T-helper 2 cell treated with Interferon-gamma antibody and Interleukin-4, amounts not matched to agents 5 μg/mL and 100 μg/mL, for 36 hours (primary cell): ENCODE results near the gene DOK6.
"Not testable (repeated sequence)": the region's sequence is repeated elsewhere in the genome, so short reads cannot be mapped to it uniquely, and the experiment has no call there.

Experiments used
- DNase-seq: peaks from one replicate; pipeline ENCODE4 v3.0.0; 2021; ENCODE audit warnings: low spot score
- H3K27ac Mint-ChIP-seq: one replicate; pipeline ENCODE4 v1.8.0; 2021; ENCODE audit warnings: mild to moderate bottlenecking, mixed read lengths
- H3K27me3 Mint-ChIP-seq: one replicate; pipeline ENCODE4 v1.8.0; 2021; ENCODE audit warnings: low read depth, mixed read lengths
- H3K36me3 Mint-ChIP-seq: one replicate; pipeline ENCODE4 v1.8.0; 2021; ENCODE audit warnings: low read depth, mixed read lengths
- H3K4me1 Mint-ChIP-seq: one replicate; pipeline ENCODE4 v1.8.0; 2021; ENCODE audit warnings: low read depth, mixed read lengths
- H3K4me3 Mint-ChIP-seq: one replicate; pipeline ENCODE4 v1.8.0; 2022; ENCODE audit warnings: mild to moderate bottlenecking, moderate library complexity, mixed read lengths
- H3K9me3 Mint-ChIP-seq: one replicate; pipeline ENCODE4 v1.8.0; 2021; ENCODE audit warnings: mixed read lengths

Gene DOK6

GRCh38 chr18:69786427-69786826, 385.7 kb downstream of the DOK6 start:
- Mint-ChIP-seq H3K27ac (no peak overlapping the region), H3K4me1 (no peaks in the 10 kb centered on the region), H3K36me3 (no peaks in the 10 kb centered on the region), H3K4me3 (no peak overlapping the region), H3K9me3 (no peaks in the 10 kb centered on the region), H3K27me3 (no peaks in the 10 kb centered on the region)
- no peak for DNase-seq

GRCh38 chr18:69787825-69788547, 387.3 kb downstream of the DOK6 start:
- H3K27me3 Mint-ChIP-seq: no peaks in the 10 kb centered on the region
- no peak for DNase-seq
- no peak overlapping the region for H3K27ac Mint-ChIP-seq
- H3K9me3 Mint-ChIP-seq: no peaks in the 10 kb centered on the region
- no peak overlapping the region for H3K4me3 Mint-ChIP-seq
- H3K4me1 Mint-ChIP-seq: no peaks in the 10 kb centered on the region
- no peaks in the 10 kb centered on the region for H3K36me3 Mint-ChIP-seq

- Mint-ChIP-seq H3K27me3 (no peaks in the 10 kb centered on the region), H3K9me3 (no peaks in the 10 kb centered on the region), H3K36me3 (no peaks in the 10 kb centered on the region), H3K4me3 (no peak overlapping the region), H3K27ac (no peak overlapping the region), H3K4me1 (no peaks in the 10 kb centered on the region)
- no peak for DNase-seq
Observed at GRCh38 chr18:69789794-69790193, 389.1 kb downstream of the DOK6 start.

GRCh38 chr18:69790649-69791048, 390.0 kb downstream of the DOK6 start:
- no peak for DNase-seq
- Mint-ChIP-seq H3K27ac (no peak overlapping the region), H3K36me3 (no peaks in the 10 kb centered on the region)

GRCh38 chr18:69795791-69796190, 395.1 kb downstream of the DOK6 start:
- H3K27me3 Mint-ChIP-seq: no peaks in the 10 kb centered on the region
- no peak overlapping the region for H3K27ac Mint-ChIP-seq
- H3K9me3 Mint-ChIP-seq: no peaks in the 10 kb centered on the region
- H3K4me3 Mint-ChIP-seq: no peak overlapping the region
- H3K36me3 Mint-ChIP-seq: no peaks in the 10 kb centered on the region
- no peak for DNase-seq
- H3K4me1 Mint-ChIP-seq: no peaks in the 10 kb centered on the region

More at GRCh38 chr18:69790649-69791048, 390.0 kb downstream of the DOK6 start:
- no peaks in the 10 kb centered on the region for H3K4me1 Mint-ChIP-seq
- no peaks in the 10 kb centered on the region for H3K9me3 Mint-ChIP-seq
- H3K4me3 Mint-ChIP-seq: no peak overlapping the region
- no peaks in the 10 kb centered on the region for H3K27me3 Mint-ChIP-seq

- H3K4me1 Mint-ChIP-seq: no peaks in the 10 kb centered on the region
- H3K27me3 Mint-ChIP-seq: no peaks in the 10 kb centered on the region
- H3K9me3 Mint-ChIP-seq: no peaks in the 10 kb centered on the region
- no peak for DNase-seq
- no peak overlapping the region for H3K27ac Mint-ChIP-seq
- H3K36me3 Mint-ChIP-seq: no peaks in the 10 kb centered on the region
- H3K4me3 Mint-ChIP-seq: no peak overlapping the region
Observed at GRCh38 chr18:69804776-69805501, 404.3 kb downstream of the DOK6 start.

GRCh38 chr18:69808399-69808798, 407.7 kb downstream of the DOK6 start:
- Mint-ChIP-seq H3K27ac (no peak overlapping the region), H3K36me3 (no peaks in the 10 kb centered on the region), H3K27me3 (no peaks in the 10 kb centered on the region), H3K4me1 (no peaks in the 10 kb centered on the region), H3K4me3 (no peak overlapping the region), H3K9me3 (no peaks in the 10 kb centered on the region)
- no peak for DNase-seq

GRCh38 chr18:69813559-69813958, 412.9 kb downstream of the DOK6 start:
- no peak for DNase-seq
- Mint-ChIP-seq H3K9me3 (no peaks in the 10 kb centered on the region), H3K27me3 (no peaks in the 10 kb centered on the region), H3K36me3 (no peaks in the 10 kb centered on the region), H3K4me1 (no peaks in the 10 kb centered on the region), H3K27ac (no peak overlapping the region), H3K4me3 (no peak overlapping the region)

GRCh38 chr18:69814861-69815385, 414.2 kb downstream of the DOK6 start:
- no peaks in the 10 kb centered on the region for H3K27me3 Mint-ChIP-seq
- no peak overlapping the region for H3K27ac Mint-ChIP-seq
- DNase-seq: no peak
- no peaks in the 10 kb centered on the region for H3K36me3 Mint-ChIP-seq
- H3K9me3 Mint-ChIP-seq: no peaks in the 10 kb centered on the region
- H3K4me1 Mint-ChIP-seq: no peaks in the 10 kb centered on the region
- H3K4me3 Mint-ChIP-seq: no peak overlapping the region

GRCh38 chr18:69817335-69817940, 416.8 kb downstream of the DOK6 start:
- Mint-ChIP-seq H3K4me3 (no peak overlapping the region), H3K9me3 (peaks cover 7% of the 10 kb centered on the region)

GRCh38 chr18:69819460-69819859, 418.8 kb downstream of the DOK6 start:
- Mint-ChIP-seq H3K36me3 (no peaks in the 10 kb centered on the region), H3K27ac (no peak overlapping the region), H3K27me3 (no peaks in the 10 kb centered on the region), H3K4me3 (no peak overlapping the region), H3K4me1 (no peaks in the 10 kb centered on the region), H3K9me3 (peaks cover 7% of the 10 kb centered on the region)
- no peak for DNase-seq

More at GRCh38 chr18:69817335-69817940, 416.8 kb downstream of the DOK6 start:
- DNase-seq: no peak
- Mint-ChIP-seq H3K27me3 (no peaks in the 10 kb centered on the region), H3K4me1 (no peaks in the 10 kb centered on the region), H3K36me3 (no peaks in the 10 kb centered on the region), H3K27ac (no peak overlapping the region)

- DNase-seq: no peak
- H3K27ac Mint-ChIP-seq: no peak overlapping the region
- no peak overlapping the region for H3K4me3 Mint-ChIP-seq
- H3K27me3 Mint-ChIP-seq: no peaks in the 10 kb centered on the region
- H3K9me3 Mint-ChIP-seq: peaks cover 7% of the 10 kb centered on the region
- no peaks in the 10 kb centered on the region for H3K36me3 Mint-ChIP-seq
- H3K4me1 Mint-ChIP-seq: no peaks in the 10 kb centered on the region
Observed at GRCh38 chr18:69820538-69820937, 419.9 kb downstream of the DOK6 start.

- peaks cover 7% of the 10 kb centered on the region for H3K4me1 Mint-ChIP-seq
- H3K9me3 Mint-ChIP-seq: no peaks in the 10 kb centered on the region
- H3K36me3 Mint-ChIP-seq: peaks cover 14% of the 10 kb centered on the region
Observed at GRCh38 chr18:69830189-69830588, 429.5 kb downstream of the DOK6 start.

GRCh38 chr18:69834980-69835379, 434.3 kb downstream of the DOK6 start:
- H3K4me1 Mint-ChIP-seq, H3K9me3 Mint-ChIP-seq, H3K4me3 Mint-ChIP-seq, H3K27me3 Mint-ChIP-seq, DNase-seq, H3K27ac Mint-ChIP-seq: not testable (repeated sequence)
- H3K36me3 Mint-ChIP-seq: peaks cover 14% of the 10 kb centered on the region

More at GRCh38 chr18:69830189-69830588, 429.5 kb downstream of the DOK6 start:
- H3K27me3 Mint-ChIP-seq: no peaks in the 10 kb centered on the region
- H3K4me3 Mint-ChIP-seq: no peak overlapping the region
- H3K27ac Mint-ChIP-seq: no peak overlapping the region
- DNase-seq: no peak
